Measurements from ENCODE around the gene PLXDC2. TPM values are rescaled to one million over a fixed set of nuclear protein-coding genes. Genes with fewer than 3 reads are reported as not detected.

Gene PLXDC2
- total and polyA plus RNA-seq, 2 donors from 2014 or later: 11.9 to 42.1 TPM

- no peak for FAIRE-seq
- Histone ChIP-seq H3K4me1 (ENCODE audit: control insufficient read depth in 2 of 3, insufficient read depth in 2 of 3, low read depth in 1 of 3, low read length in 3 of 3) (no peaks in the 10 kb centered on the region), H3K36me3 (ENCODE audit: control insufficient read depth in 2 of 3, insufficient read depth in 3 of 3, low read length in 3 of 3) (no peaks in the 10 kb centered on the region), H3K9ac (ENCODE audit: low read length in 3 of 3) (no peak overlapping the region), H3K27me3 (ENCODE audit: control insufficient read depth, insufficient read depth, low read length) (no peaks in the 10 kb centered on the region), H3K27ac (ENCODE audit: low read depth in 2 of 2, low read length in 2 of 2) (no peak overlapping the region), H3K4me3 (ENCODE audit: low read length in 3 of 3) (no peak overlapping the region), H3K9me3 (ENCODE audit: control insufficient read depth in 2 of 3, insufficient read depth in 1 of 3, low read length in 3 of 3) (peaks cover 0 to 12% (median 6%) of the 10 kb centered on the region in 3 donors)
- no peak for TF ChIP-seq CTCF (IDR thresholded peaks at IDR 0.05; ENCODE audit: borderline replicate concordance, extremely low read depth, insufficient read depth)
- no peak for DNase-seq
- intact Hi-C loops (cut with DNase I): no loop called here
Measured at GRCh38 chr10:20132816-20133215, 316.6 kb downstream of the PLXDC2 start.

- DNase-seq (no peak), FAIRE-seq (no peak)
- TF ChIP-seq CTCF (IDR thresholded peaks at IDR 0.05; ENCODE audit: borderline replicate concordance, extremely low read depth, insufficient read depth): no peak
- Histone ChIP-seq H3K27ac (ENCODE audit: low read depth in 2 of 2, low read length in 2 of 2) (no peak overlapping the region), H3K4me3 (ENCODE audit: low read length in 3 of 3) (no peak overlapping the region), H3K9me3 (ENCODE audit: control insufficient read depth in 2 of 3, insufficient read depth in 1 of 3, low read length in 3 of 3) (peaks cover 0 to 12% (median 6%) of the 10 kb centered on the region in 3 donors), H3K4me1 (ENCODE audit: control insufficient read depth in 2 of 3, insufficient read depth in 2 of 3, low read depth in 1 of 3, low read length in 3 of 3) (no peaks in the 10 kb centered on the region), H3K36me3 (ENCODE audit: control insufficient read depth in 2 of 3, insufficient read depth in 3 of 3, low read length in 3 of 3) (no peaks in the 10 kb centered on the region), H3K27me3 (ENCODE audit: control insufficient read depth, insufficient read depth, low read length) (no peaks in the 10 kb centered on the region), H3K9ac (ENCODE audit: low read length in 3 of 3) (no peak overlapping the region)
- intact Hi-C loops (cut with DNase I): no loop called here
Measured at GRCh38 chr10:20133669-20134189, 317.5 kb downstream of the PLXDC2 start.

GRCh38 chr10:20142311-20142710 is 326.1 kb downstream of the PLXDC2 start:
- Histone ChIP-seq H3K27me3 (ENCODE audit: control insufficient read depth, insufficient read depth, low read length) (no peaks in the 10 kb centered on the region), H3K9ac (ENCODE audit: low read length in 3 of 3) (no peak overlapping the region), H3K9me3 (ENCODE audit: control insufficient read depth in 2 of 3, insufficient read depth in 1 of 3, low read length in 3 of 3) (no peaks in the 10 kb centered on the region), H3K4me1 (ENCODE audit: control insufficient read depth in 2 of 3, insufficient read depth in 2 of 3, low read depth in 1 of 3, low read length in 3 of 3) (no peaks in the 10 kb centered on the region), H3K4me3 (ENCODE audit: low read length in 3 of 3) (no peak overlapping the region), H3K36me3 (ENCODE audit: control insufficient read depth in 2 of 3, insufficient read depth in 3 of 3, low read length in 3 of 3) (peaks cover 0 to 5% (median 0%) of the 10 kb centered on the region in 3 donors), H3K27ac (ENCODE audit: low read depth in 2 of 2, low read length in 2 of 2) (no peak overlapping the region)
- DNase-seq (no peak), FAIRE-seq (no peak)
- intact Hi-C loops (cut with DNase I): no loop called here
- TF ChIP-seq CTCF (IDR thresholded peaks at IDR 0.05; ENCODE audit: borderline replicate concordance, extremely low read depth, insufficient read depth): no peak

- Histone ChIP-seq H3K9ac (ENCODE audit: low read length in 3 of 3) (no peak overlapping the region), H3K9me3 (ENCODE audit: control insufficient read depth in 2 of 3, insufficient read depth in 1 of 3, low read length in 3 of 3) (no peaks in the 10 kb centered on the region), H3K27ac (ENCODE audit: low read depth in 2 of 2, low read length in 2 of 2) (no peak overlapping the region), H3K27me3 (ENCODE audit: control insufficient read depth, insufficient read depth, low read length) (no peaks in the 10 kb centered on the region), H3K36me3 (ENCODE audit: control insufficient read depth in 2 of 3, insufficient read depth in 3 of 3, low read length in 3 of 3) (peaks cover 0 to 5% (median 0%) of the 10 kb centered on the region in 3 donors), H3K4me3 (ENCODE audit: low read length in 3 of 3) (no peak overlapping the region), H3K4me1 (ENCODE audit: control insufficient read depth in 2 of 3, insufficient read depth in 2 of 3, low read depth in 1 of 3, low read length in 3 of 3) (no peaks in the 10 kb centered on the region)
- FAIRE-seq: no peak
- intact Hi-C loops (cut with DNase I): no loop called here
- TF ChIP-seq CTCF (IDR thresholded peaks at IDR 0.05; ENCODE audit: borderline replicate concordance, extremely low read depth, insufficient read depth): no peak
- DNase-seq: no peak
Measured at GRCh38 chr10:20144268-20144667, 328.0 kb downstream of the PLXDC2 start.

Data from kidney (tissue), 14 donors.